Stomach (tissue), 9 donors: ENCODE data around the gene FKBP14. TPM values are rescaled to one million over a fixed set of nuclear protein-coding genes. Genes with fewer than 3 reads are reported as not detected.

Experiments
- DNase-seq, 2 donors: peaks; one replicate each; pipeline versions ENCODE4 v3.0.0 to v3.0.0-alpha.2; 2013 to 2019
- H3K27ac ChIP-seq, 5 donors: fragments of 200-600 bp in 4 of 5; sonication (generic) in 4 of 5; one replicate each; pipeline ENCODE4 v1.5.1; 2013 to 2019; ENCODE audit warnings: mild to moderate bottlenecking in 1 of 5, moderate library complexity in 1 of 5
- H3K27me3 ChIP-seq, 3 donors: fragments of 200-600 bp; sonication (generic); one replicate each; pipeline ENCODE4 v1.5.1; 2017 to 2019; ENCODE audit warnings: mixed run types in 1 of 3
- H3K36me3 ChIP-seq, 4 donors: fragments of 200-600 bp; sonication (generic); 1 replicate in 3 of 4; 2 replicates in 1 of 4; pipeline ENCODE4 v1.5.1; 2016 to 2019
- H3K4me1 ChIP-seq, 4 donors: fragments of 200-600 bp; sonication (generic); one replicate each; pipeline ENCODE4 v1.5.1; 2016 to 2019
- H3K4me3 ChIP-seq, 4 donors: fragments of 200-600 bp; sonication (generic) in 3 of 4; one replicate each; pipeline ENCODE4 v1.5.1; 2016 to 2019; ENCODE audit warnings: mild to moderate bottlenecking in 1 of 4
- H3K9me3 ChIP-seq, 4 donors: fragments of 200-600 bp; sonication (generic); one replicate each; pipeline ENCODE4 v1.5.1; 2016 to 2019
- CTCF ChIP-seq, 7 experiments: fragments of 450-650 bp in 4 of 7; fragments of 200-600 bp in 3 of 7; sonication (generic) in 3 of 7; IDR thresholded peaks; one replicate each; pipeline ENCODE4 v1.5.1; 2016 to 2019; ENCODE audit warnings: antibody characterized with exemption in 7 of 7, control low read depth in 2 of 7, mild to moderate bottlenecking in 1 of 7
- EP300 ChIP-seq: sonication (generic); formaldehyde crosslinking; IDR thresholded peaks from one replicate; pipeline ENCODE4 v1.6.1; 2017; ENCODE audit warnings: antibody characterized with exemption
- POLR2A ChIP-seq, 4 donors: fragments of 450-650 bp; IDR thresholded peaks; one replicate each; pipeline ENCODE4 v1.6.1; 2016; ENCODE audit warnings: antibody characterized with exemption in 4 of 4, control low read depth in 2 of 4, mild to moderate bottlenecking in 1 of 4, moderate library complexity in 1 of 4
- POLR2AphosphoS5 ChIP-seq, 3 donors: sonication (generic); formaldehyde crosslinking; IDR thresholded peaks; one replicate each; pipeline ENCODE4 v1.6.1; 2016; ENCODE audit warnings: antibody characterized with exemption in 3 of 3
- WGBS, 5 donors: extraction: QIAGEN DNeasy Blood & Tissue Kit in 3 of 5; methylation state at CpG; one replicate each; pipeline versions ENCODE4 v1.1.5 to v1.1.7; 2013 to 2018; 5-methylcytosine and 5-hydroxymethylcytosine counted together
- intact Hi-C: fragments of 100-400 bp; cut with DNase I; formaldehyde crosslinking; loops from one replicate; pipeline ENCODE4 v1.15.1; 2023; ENCODE audit warnings: low total_unique reads
- polyA plus RNA-seq, 3 donors: library from polyadenylated mRNA; stranded (reverse); fragments of 200-250 nt; gene quantifications; one replicate each; pipeline ENCODE4 v1.2.3, GENCODE V29; 2013
- total RNA-seq, 5 donors: library from RNA; depleted of rRNA; stranded (reverse); fragments of >200 nt; gene quantifications; one replicate each; pipeline versions ENCODE4 v1.1.0 to v1.2.3, GENCODE V29; 2014 to 2016
- donor health status: healthy with polysubstance abuse.
- donor health status: Bipolar disorder and iron deficiency.
- donor health status: healthy.

FKBP14 gene
- total and polyA plus RNA-seq, 8 donors, result 0.29 to 45.2 (median 5.9) TPM

- Histone ChIP-seq H3K9me3 (no peaks in the 10 kb centered on the region), H3K36me3 (peaks cover 0 to 33% (median 21%) of the 10 kb centered on the region in 4 donors), H3K4me1 (no peaks in the 10 kb centered on the region), H3K27me3 (no peaks in the 10 kb centered on the region), H3K4me3 (no peak overlapping the region), H3K27ac (no peak overlapping the region)
- 0 to 67% (median 0%) methylated on average over 1 of the region's 1 CpG for WGBS, 5 donors
- intact Hi-C loops, result no loop called here
- no peak for TF ChIP-seq POLR2AphosphoS5 (IDR thresholded peaks at IDR 0.05)
- DNase-seq, result no peak
These were observed 43.5 kb upstream of the FKBP14 start for GRCh38 chr7:30070052-30070451.

- no peak for TF ChIP-seq CTCF (IDR thresholded peaks at IDR 0.05)
- TF ChIP-seq EP300, result no peak
- no peak for TF ChIP-seq POLR2A (IDR thresholded peaks at IDR 0.05)
- no peak for TF ChIP-seq POLR2AphosphoS5 (IDR thresholded peaks at IDR 0.05)
- Histone ChIP-seq H3K4me1 (no peaks in the 10 kb centered on the region), H3K36me3 (peaks cover 0 to 39% (median 22%) of the 10 kb centered on the region in 4 donors), H3K9me3 (no peaks in the 10 kb centered on the region), H3K27me3 (no peaks in the 10 kb centered on the region), H3K27ac (no peak overlapping the region), H3K4me3 (no peak overlapping the region)
- 78 to 95% (median 89%) methylated on average over 5 of the region's 5 CpGs for WGBS, 5 donors
- intact Hi-C loops, result no loop called here
- no peak for DNase-seq
These were observed 42.8 kb upstream of the FKBP14 start for GRCh38 chr7:30069096-30069867.

GRCh38 chr7:30068117-30068516, 41.6 kb upstream of the FKBP14 start:
- intact Hi-C loops, result no loop called here
- no peak for DNase-seq
- H3K27me3 ChIP-seq, result no peaks in the 10 kb centered on the region
- H3K9me3 ChIP-seq, result no peaks in the 10 kb centered on the region
- TF ChIP-seq EP300, result no peak
- H3K4me3 ChIP-seq, result no peak overlapping the region
- H3K27ac ChIP-seq, result no peak overlapping the region
- H3K4me1 ChIP-seq, result no peaks in the 10 kb centered on the region
- H3K36me3 ChIP-seq, result peaks cover 0 to 51% (median 33%) of the 10 kb centered on the region in 4 donors

GRCh38 chr7:30066687-30067086, 40.2 kb upstream of the FKBP14 start:
- intact Hi-C loops, result no loop called here
- no peak overlapping the region for H3K4me3 ChIP-seq
- H3K27me3 ChIP-seq, result no peaks in the 10 kb centered on the region
- H3K4me1 ChIP-seq, result no peaks in the 10 kb centered on the region
- no peaks in the 10 kb centered on the region for H3K9me3 ChIP-seq
- 89 to 100% (median 96%) methylated on average over 1 of the region's 1 CpG for WGBS, 5 donors
- DNase-seq, result no peak
- peaks cover 0 to 51% (median 32%) of the 10 kb centered on the region in 4 donors for H3K36me3 ChIP-seq
- H3K27ac ChIP-seq, result no peak overlapping the region
- TF ChIP-seq POLR2A (IDR thresholded peaks at IDR 0.05), result no peak
- no peak for TF ChIP-seq CTCF (IDR thresholded peaks at IDR 0.05)
- no peak for TF ChIP-seq POLR2AphosphoS5 (IDR thresholded peaks at IDR 0.05)
- TF ChIP-seq EP300, result no peak

- Histone ChIP-seq H3K27ac (no peak overlapping the region), H3K4me1 (no peaks in the 10 kb centered on the region), H3K36me3 (peaks cover 0 to 41% (median 27%) of the 10 kb centered on the region in 4 donors), H3K27me3 (no peaks in the 10 kb centered on the region), H3K9me3 (no peaks in the 10 kb centered on the region), H3K4me3 (no peak overlapping the region)
- TF ChIP-seq EP300, result no peak
- no peak for TF ChIP-seq POLR2A (IDR thresholded peaks at IDR 0.05)
- TF ChIP-seq CTCF (IDR thresholded peaks at IDR 0.05), result no peak
- no peak for TF ChIP-seq POLR2AphosphoS5 (IDR thresholded peaks at IDR 0.05)
- no peak for DNase-seq
- intact Hi-C loops, result no loop called here
- 78 to 88% (median 84%) methylated on average over 3 of the region's 3 CpGs for WGBS, 5 donors
These were observed 39.2 kb upstream of the FKBP14 start for GRCh38 chr7:30065746-30066145.
